ENCODE results near the gene TTC21A. TPM values are rescaled to one million over a fixed set of nuclear protein-coding genes. Genes with fewer than 3 reads are reported as not detected.
A peak's percentile ranks its signal among the peaks of the same experiment; 100 is the strongest.

TTC21A gene
- total and polyA plus RNA-seq, 2 of the 13 experiments (the other 11 are each of a cell fraction or from before 2014, with no cell fraction given): 0.31 to 1.5 TPM

- no peak for TF ChIP-seq DBP (CRISPR knock-in tag; IDR thresholded peaks at IDR 0.05; ENCODE audit: not compliant biosample characterization)
- TF ChIP-seq TSC22D2 (CRISPR knock-in tag; IDR thresholded peaks at IDR 0.05; ENCODE audit: borderline replicate concordance): no peak
- no peak for TF ChIP-seq BRD4 (CRISPR knock-in tag; IDR thresholded peaks at IDR 0.05)
- no peak for TF ChIP-seq MTA3 (CRISPR knock-in tag; IDR thresholded peaks at IDR 0.05)
- no peak for TF ChIP-seq GRHL1 (CRISPR knock-in tag; conservative IDR thresholded peaks at IDR 0.05)
- TF ChIP-seq ZHX1 (CRISPR knock-in tag; IDR thresholded peaks at IDR 0.05; ENCODE audit: low read depth): no peak; the same call in 1 of the 2 replicates
- no peak for TF ChIP-seq ELK4 (CRISPR knock-in tag; IDR thresholded peaks at IDR 0.05; ENCODE audit: borderline replicate concordance)
- no peak for TF ChIP-seq ZNF230 (CRISPR knock-in tag; IDR thresholded peaks at IDR 0.05)
- no peak for TF ChIP-seq ZNF34 (CRISPR knock-in tag; IDR thresholded peaks at IDR 0.05; ENCODE audit: borderline replicate concordance)
- TF ChIP-seq PPARG (CRISPR knock-in tag; conservative IDR thresholded peaks at IDR 0.05): no peak
- TF ChIP-seq KLF15 (CRISPR knock-in tag; IDR thresholded peaks at IDR 0.05; ENCODE audit: borderline replicate concordance): no peak
- TF ChIP-seq MED1 (CRISPR knock-in tag; IDR thresholded peaks at IDR 0.05): peak; percentile 49
- TF ChIP-seq ZNF740 (CRISPR knock-in tag; IDR thresholded peaks at IDR 0.05): peak; percentile 47; the same call in 1 of the 2 replicates
- no peak for TF ChIP-seq HHEX (CRISPR knock-in tag; IDR thresholded peaks at IDR 0.05)
- no peak for TF ChIP-seq ZFYVE20 (CRISPR knock-in tag; IDR thresholded peaks at IDR 0.05; ENCODE audit: borderline replicate concordance, low read depth)
- no peak for TF ChIP-seq HOXA7 (CRISPR knock-in tag; IDR thresholded peaks at IDR 0.05)
- TF ChIP-seq RNF219 (CRISPR knock-in tag; IDR thresholded peaks at IDR 0.05): no peak
- no peak for TF ChIP-seq NFIC (IDR thresholded peaks at IDR 0.05; ENCODE audit: low read length)
Observed at GRCh38 chr3:39154280-39155021, 47.0 kb downstream of the TTC21A start (continued).

Data from HepG2 (cell line).